Measurements from ENCODE around the gene CC2D2B. TPM values are rescaled to one million over a fixed set of nuclear protein-coding genes. Genes with fewer than 3 reads are reported as not detected.
"Not testable (repeated sequence)": the region's sequence is repeated elsewhere in the genome, so short reads cannot be mapped to it uniquely, and the experiment has no call there.

CC2D2B gene
- total RNA-seq, 3 donors from 2014 or later (not counting 1 experiment from before 2014, with no cell fraction given), result 0.14 to 0.68 TPM; not detected in 1

GRCh38 chr10:95867866-95868265 is 39.9 kb upstream of the CC2D2B start:
- no peak overlapping the region for H3K27ac ChIP-seq (ENCODE audit: low read length)
- no CpG with 5 or more reads among the region's 4 CpGs for WGBS (ENCODE audit: insufficient coverage)
- DNase-seq (no peak), ATAC-seq (no peak)
- H3K9me3 ChIP-seq (ENCODE audit: control insufficient read depth, insufficient read depth, low read length), result no peaks in the 10 kb centered on the region
- TF ChIP-seq CTCF (IDR thresholded peaks at IDR 0.05), result no peak
- no peaks in the 10 kb centered on the region for H3K36me3 ChIP-seq (ENCODE audit: control insufficient read depth, insufficient read depth, low read length)
- intact Hi-C loops (cut with micrococcal nuclease), result loop anchor here (5.0 kb wide), 1 partner anchor 436 kb away; no protein-coding TSS in a partner anchor
- peaks cover 6% of the 10 kb centered on the region for H3K4me1 ChIP-seq (ENCODE audit: control insufficient read depth, insufficient read depth, low read length)
- peaks cover 6 to 7% of the 10 kb centered on the region in 2 donors for H3K4me1 Mint-ChIP-seq
- no peaks in the 10 kb centered on the region for H3K27me3 Mint-ChIP-seq (ENCODE audit: low read depth in 2 of 2)
- no peak overlapping the region for H3K27ac Mint-ChIP-seq
- no peaks in the 10 kb centered on the region for H3K9me3 Mint-ChIP-seq
- no peak overlapping the region for H3K4me3 Mint-ChIP-seq
- H3K36me3 Mint-ChIP-seq, result no peaks in the 10 kb centered on the region
- H3K27me3 ChIP-seq (ENCODE audit: control insufficient read depth, insufficient read depth, low read length), result no peaks in the 10 kb centered on the region
- no peak overlapping the region for H3K4me3 ChIP-seq (ENCODE audit: low read length)

- intact Hi-C loops (cut with micrococcal nuclease), result no loop called here
- Histone ChIP-seq H3K27ac (ENCODE audit: low read length) (no peak overlapping the region), H3K27me3 (ENCODE audit: control insufficient read depth, insufficient read depth, low read length) (no peaks in the 10 kb centered on the region), H3K9me3 (ENCODE audit: control insufficient read depth, insufficient read depth, low read length) (no peaks in the 10 kb centered on the region), H3K4me3 (ENCODE audit: low read length) (no peak overlapping the region), H3K36me3 (ENCODE audit: control insufficient read depth, insufficient read depth, low read length) (no peaks in the 10 kb centered on the region), H3K4me1 (ENCODE audit: control insufficient read depth, insufficient read depth, low read length) (no peaks in the 10 kb centered on the region)
- no peaks in the 10 kb centered on the region for H3K36me3 Mint-ChIP-seq
- H3K27ac Mint-ChIP-seq, result no peak overlapping the region
- H3K9me3 Mint-ChIP-seq, result no peaks in the 10 kb centered on the region
- no peak for DNase-seq
- ATAC-seq, result no peak
- no peak for TF ChIP-seq CTCF (IDR thresholded peaks at IDR 0.05)
- 95% methylated on average over 2 of the region's 2 CpGs for WGBS (ENCODE audit: insufficient coverage)
- H3K4me1 Mint-ChIP-seq, result no peaks in the 10 kb centered on the region
- H3K27me3 Mint-ChIP-seq (ENCODE audit: low read depth in 2 of 2), result no peaks in the 10 kb centered on the region
- H3K4me3 Mint-ChIP-seq, result no peak overlapping the region
These were observed 35.5 kb upstream of the CC2D2B start for GRCh38 chr10:95872158-95872711.

- H3K4me1 ChIP-seq (ENCODE audit: control insufficient read depth, insufficient read depth, low read length), result no peaks in the 10 kb centered on the region
- no peaks in the 10 kb centered on the region for H3K27me3 ChIP-seq (ENCODE audit: control insufficient read depth, insufficient read depth, low read length)
- ATAC-seq, result no peak
- H3K36me3 Mint-ChIP-seq, result no peaks in the 10 kb centered on the region
- TF ChIP-seq CTCF (IDR thresholded peaks at IDR 0.05), result no peak
- H3K4me3 Mint-ChIP-seq, result no peak overlapping the region
- H3K4me3 ChIP-seq (ENCODE audit: low read length), result no peak overlapping the region
- H3K9me3 ChIP-seq (ENCODE audit: control insufficient read depth, insufficient read depth, low read length), result no peaks in the 10 kb centered on the region
- no peak overlapping the region for H3K27ac Mint-ChIP-seq
- H3K27ac ChIP-seq (ENCODE audit: low read length), result no peak overlapping the region
- no peaks in the 10 kb centered on the region for H3K36me3 ChIP-seq (ENCODE audit: control insufficient read depth, insufficient read depth, low read length)
- 100% methylated on average over 2 of the region's 2 CpGs for WGBS (ENCODE audit: insufficient coverage)
- no peaks in the 10 kb centered on the region for H3K27me3 Mint-ChIP-seq (ENCODE audit: low read depth in 2 of 2)
- intact Hi-C loops (cut with micrococcal nuclease), result no loop called here
- DNase-seq, result no peak
- H3K9me3 Mint-ChIP-seq, result no peaks in the 10 kb centered on the region
- no peaks in the 10 kb centered on the region for H3K4me1 Mint-ChIP-seq
These were observed 34.6 kb upstream of the CC2D2B start for GRCh38 chr10:95873139-95873538.

- 85% methylated on average over 4 of the region's 4 CpGs for WGBS (ENCODE audit: insufficient coverage)
- Mint-ChIP-seq H3K9me3 (no peaks in the 10 kb centered on the region), H3K4me3 (no peak overlapping the region), H3K27ac (no peak overlapping the region), H3K27me3 (ENCODE audit: low read depth in 2 of 2) (no peaks in the 10 kb centered on the region), H3K36me3 (no peaks in the 10 kb centered on the region), H3K4me1 (no peaks in the 10 kb centered on the region)
- no peak overlapping the region for H3K4me3 ChIP-seq (ENCODE audit: low read length)
- H3K36me3 ChIP-seq (ENCODE audit: control insufficient read depth, insufficient read depth, low read length), result no peaks in the 10 kb centered on the region
- no peaks in the 10 kb centered on the region for H3K4me1 ChIP-seq (ENCODE audit: control insufficient read depth, insufficient read depth, low read length)
- DNase-seq (no peak), ATAC-seq (no peak)
- H3K27ac ChIP-seq (ENCODE audit: low read length), result no peak overlapping the region
- intact Hi-C loops (cut with micrococcal nuclease), result no loop called here
- H3K27me3 ChIP-seq (ENCODE audit: control insufficient read depth, insufficient read depth, low read length), result no peaks in the 10 kb centered on the region
- no peaks in the 10 kb centered on the region for H3K9me3 ChIP-seq (ENCODE audit: control insufficient read depth, insufficient read depth, low read length)
- no peak for TF ChIP-seq CTCF (IDR thresholded peaks at IDR 0.05)
These were observed 34.1 kb upstream of the CC2D2B start for GRCh38 chr10:95873651-95874050.

- H3K4me1 Mint-ChIP-seq; intact Hi-C loops (cut with micrococcal nuclease); H3K4me1 ChIP-seq (ENCODE audit: control insufficient read depth, insufficient read depth, low read length); DNase-seq; H3K9me3 Mint-ChIP-seq; H3K27me3 Mint-ChIP-seq (ENCODE audit: low read depth in 2 of 2); H3K27ac Mint-ChIP-seq; H3K9me3 ChIP-seq (ENCODE audit: control insufficient read depth, insufficient read depth, low read length); H3K4me3 Mint-ChIP-seq; ATAC-seq; H3K27me3 ChIP-seq (ENCODE audit: control insufficient read depth, insufficient read depth, low read length); H3K36me3 ChIP-seq (ENCODE audit: control insufficient read depth, insufficient read depth, low read length); H3K4me3 ChIP-seq (ENCODE audit: low read length); H3K27ac ChIP-seq (ENCODE audit: low read length); H3K36me3 Mint-ChIP-seq: not testable (repeated sequence)
These were observed 33.0 kb upstream of the CC2D2B start for GRCh38 chr10:95874783-95875182.

Measured in natural killer cell (primary cell).